NCI-H187 treated with DMSO at 0.1 percent for 48 hours (cell line): ENCODE measurements around the gene MAN2A1.
A peak's percentile ranks its signal among the peaks of the same experiment; 100 is the strongest.

Experiments used
- DNase-seq: peaks from one replicate; lab custom pipeline; 2025; lab: John Stamatoyannopoulos, UW

The MAN2A1 gene

GRCh38 chr5:109681763-109682162 is 8.0 kb upstream of the MAN2A1 start:
- no peak for DNase-seq

GRCh38 chr5:109682383-109682782 is 7.3 kb upstream of the MAN2A1 start:
- DNase-seq: no peak

GRCh38 chr5:109685916-109686315 is 3.8 kb upstream of the MAN2A1 start:
- no peak for DNase-seq

- DNase-seq: no peak
Measured at GRCh38 chr5:109688630-109688969, 1.1 kb upstream of the MAN2A1 start.

- peak; percentile 29 for DNase-seq
Measured at GRCh38 chr5:109688970-109689739, 572 bp upstream of the MAN2A1 start.

- DNase-seq: peak; percentile 7
Measured at GRCh38 chr5:109690242-109690974, 681 bp downstream of the MAN2A1 start.

GRCh38 chr5:109690975-109691574 is 1.3 kb downstream of the MAN2A1 start:
- peak; percentile 3 for DNase-seq

- DNase-seq: no peak
Measured at GRCh38 chr5:109691996-109692395, 2.3 kb downstream of the MAN2A1 start.

- no peak for DNase-seq
Measured at GRCh38 chr5:109692852-109693251, 3.1 kb downstream of the MAN2A1 start.

- DNase-seq: no peak
Measured at GRCh38 chr5:109693535-109694400, 4.0 kb downstream of the MAN2A1 start.

- no peak for DNase-seq
Measured at GRCh38 chr5:109694451-109694891, 4.7 kb downstream of the MAN2A1 start.

GRCh38 chr5:109695005-109695926 is 5.5 kb downstream of the MAN2A1 start:
- DNase-seq: no peak

- no peak for DNase-seq
Measured at GRCh38 chr5:109697339-109697738, 7.6 kb downstream of the MAN2A1 start.

- DNase-seq: no peak
Measured at GRCh38 chr5:109700516-109701153, 10.9 kb downstream of the MAN2A1 start.

- no peak for DNase-seq
Measured at GRCh38 chr5:109701252-109701651, 11.5 kb downstream of the MAN2A1 start.

GRCh38 chr5:109701792-109702191 is 12.1 kb downstream of the MAN2A1 start:
- DNase-seq: no peak

GRCh38 chr5:109703166-109703565 is 13.4 kb downstream of the MAN2A1 start:
- no peak for DNase-seq

GRCh38 chr5:109703829-109704228 is 14.1 kb downstream of the MAN2A1 start:
- no peak for DNase-seq

GRCh38 chr5:109704282-109704952 is 14.7 kb downstream of the MAN2A1 start:
- no peak for DNase-seq

- DNase-seq: no peak
Measured at GRCh38 chr5:109705596-109705995, 15.9 kb downstream of the MAN2A1 start.
